HG02973 (cell line): Measurements from ENCODE around the gene ARHGAP28.
"Not testable (repeated sequence)": the region's sequence is repeated elsewhere in the genome, so short reads cannot be mapped to it uniquely, and the experiment has no call there.

Experiments
- ATAC-seq: cut with Tn5 transposase; IDR thresholded peaks from one replicate; pipeline ENCODE4 v1.9.1; 2021; ENCODE audit warnings: moderate library complexity; ENCODE audit not compliant: unreplicated experiment

ARHGAP28 gene

GRCh38 chr18:6763524-6763923, 34.0 kb downstream of the ARHGAP28 start:
- no peak for ATAC-seq

- ATAC-seq, result no peak
Observed at GRCh38 chr18:6764382-6764781, 34.9 kb downstream of the ARHGAP28 start.

GRCh38 chr18:6773777-6774176, 44.3 kb downstream of the ARHGAP28 start:
- no peak for ATAC-seq

GRCh38 chr18:6775237-6775636, 45.7 kb downstream of the ARHGAP28 start:
- ATAC-seq, result no peak

GRCh38 chr18:6775702-6776101, 46.2 kb downstream of the ARHGAP28 start:
- ATAC-seq, result no peak

GRCh38 chr18:6776188-6776587, 46.7 kb downstream of the ARHGAP28 start:
- ATAC-seq, result no peak

GRCh38 chr18:6777509-6777908, 48.0 kb downstream of the ARHGAP28 start:
- no peak for ATAC-seq

GRCh38 chr18:6778459-6779247, 49.1 kb downstream of the ARHGAP28 start:
- no peak for ATAC-seq

GRCh38 chr18:6781142-6781714, 51.7 kb downstream of the ARHGAP28 start:
- ATAC-seq, result no peak

GRCh38 chr18:6781796-6782195, 52.3 kb downstream of the ARHGAP28 start:
- no peak for ATAC-seq

- no peak for ATAC-seq
Observed at GRCh38 chr18:6782861-6783260, 53.3 kb downstream of the ARHGAP28 start.

GRCh38 chr18:6784046-6784445, 54.5 kb downstream of the ARHGAP28 start:
- ATAC-seq, result no peak

- no peak for ATAC-seq
Observed at GRCh38 chr18:6785001-6785400, 55.5 kb downstream of the ARHGAP28 start.

- no peak for ATAC-seq
Observed at GRCh38 chr18:6785411-6785810, 55.9 kb downstream of the ARHGAP28 start.

- ATAC-seq, result no peak
Observed at GRCh38 chr18:6792391-6792790, 62.9 kb downstream of the ARHGAP28 start.

GRCh38 chr18:6793455-6793854, 63.9 kb downstream of the ARHGAP28 start:
- no peak for ATAC-seq

GRCh38 chr18:6793986-6794385, 64.5 kb downstream of the ARHGAP28 start:
- no peak for ATAC-seq

- no peak for ATAC-seq
Observed at GRCh38 chr18:6795307-6795706, 65.8 kb downstream of the ARHGAP28 start.

- ATAC-seq, result no peak
Observed at GRCh38 chr18:6796511-6796910, 67.0 kb downstream of the ARHGAP28 start.

GRCh38 chr18:6797171-6797570, 67.7 kb downstream of the ARHGAP28 start:
- no peak for ATAC-seq

- no peak for ATAC-seq
Observed at GRCh38 chr18:6798896-6799295, 69.4 kb downstream of the ARHGAP28 start.

GRCh38 chr18:6800309-6800708, 70.8 kb downstream of the ARHGAP28 start:
- not testable (repeated sequence) for ATAC-seq
